Measurements from ENCODE around the gene FAM107B. TPM values are rescaled to one million over a fixed set of nuclear protein-coding genes. Genes with fewer than 3 reads are reported as not detected.

FAM107B gene
- total and polyA plus RNA-seq, 2 experiments from 2014 or later, result 11.0 to 17.6 TPM

- H3K4me2 ChIP-seq, result no peak overlapping the region
- TF ChIP-seq CREB1 (CRISPR knock-in tag; IDR thresholded peaks at IDR 0.05; ENCODE audit: low read depth) (no peak), ZNF462 (CRISPR knock-in tag; IDR thresholded peaks at IDR 0.05) (no peak), STAT1 (IDR thresholded peaks at IDR 0.05; ENCODE audit: unreplicated experiment) (no peak), EZH2phosphoT487 (IDR thresholded peaks at IDR 0.05; ENCODE audit: unreplicated experiment) (no peak), NANOG (IDR thresholded peaks at IDR 0.05; ENCODE audit: borderline replicate concordance) (no peak), JUNB (IDR thresholded peaks at IDR 0.05; ENCODE audit: unreplicated experiment) (no peak), ZNF114 (CRISPR knock-in tag; IDR thresholded peaks at IDR 0.05) (no peak), REST (IDR thresholded peaks at IDR 0.05; ENCODE audit: unreplicated experiment) (no peak), EZH2 (IDR thresholded peaks at IDR 0.05; ENCODE audit: low read depth, unreplicated experiment) (no peak), ZNF331 (CRISPR knock-in tag; IDR thresholded peaks at IDR 0.05; ENCODE audit: low read depth) (no peak), CTCF (conservative IDR thresholded peaks at IDR 0.05; ENCODE audit: low read depth in 2 of 2) (no peak; a peak in 1 of 4 replicates), POLR2AphosphoS5 (IDR thresholded peaks at IDR 0.05; ENCODE audit: low read depth) (no peak), ETS1 (IDR thresholded peaks at IDR 0.05) (no peak)
- Mint-ChIP-seq H3K4me3 (no peak overlapping the region), H3K9me3 (no peaks in the 10 kb centered on the region), H3K27ac (no peak overlapping the region), H3K36me3 (ENCODE audit: low read depth) (no peaks in the 10 kb centered on the region), H3K4me1 (peaks cover 11% of the 10 kb centered on the region), H3K27me3 (ENCODE audit: insufficient read depth, low read depth, poor library complexity) (peaks cover 1% of the 10 kb centered on the region)
- no peaks in the 10 kb centered on the region for H3K9me2 ChIP-seq (ENCODE audit: insufficient read depth)
- H3K27me3 ChIP-seq (ENCODE audit: insufficient read depth), result no peaks in the 10 kb centered on the region
- H2AFZ ChIP-seq, result no peak overlapping the region
- no peaks in the 10 kb centered on the region for H3K79me2 ChIP-seq (replicated peaks; ENCODE audit: insufficient read depth)
- H3K4me1 ChIP-seq (ENCODE audit: insufficient read depth), result peaks cover 6% of the 10 kb centered on the region; the same call in 1 of the 2 replicates
- H3K36me3 ChIP-seq (ENCODE audit: insufficient read depth), result no peaks in the 10 kb centered on the region
- DNase-seq (ENCODE audit: low spot score) (no peak), ATAC-seq (no peak)
- H4K20me1 ChIP-seq (replicated peaks; ENCODE audit: insufficient read depth), result no peaks in the 10 kb centered on the region
- no peak overlapping the region for H3K27ac ChIP-seq (ENCODE audit: low read depth)
- H3F3A ChIP-seq (replicated peaks; ENCODE audit: low read depth), result no peaks in the 10 kb centered on the region
- no peak overlapping the region for H3K4me3 ChIP-seq
Measured at GRCh38 chr10:14617852-14618251, 156.8 kb downstream of the FAM107B start.

Measured in GM23338 (cell line).